Stomach (tissue), 9 donors: ENCODE data around the gene EFL1. TPM values are rescaled to one million over a fixed set of nuclear protein-coding genes. Genes with fewer than 3 reads are reported as not detected.
A peak's percentile ranks its signal among the peaks of the same experiment; 100 is the strongest.

Experiments used
- DNase-seq, 2 donors: peaks; one replicate each; pipeline versions ENCODE4 v3.0.0 to v3.0.0-alpha.2; 2013 to 2019
- H3K27ac ChIP-seq, 5 donors: fragments of 200-600 bp in 4 of 5; sonication (generic) in 4 of 5; one replicate each; pipeline ENCODE4 v1.5.1; 2013 to 2019; ENCODE audit warnings: mild to moderate bottlenecking in 1 of 5, moderate library complexity in 1 of 5
- H3K27me3 ChIP-seq, 3 donors: fragments of 200-600 bp; sonication (generic); one replicate each; pipeline ENCODE4 v1.5.1; 2017 to 2019; ENCODE audit warnings: mixed run types in 1 of 3
- H3K36me3 ChIP-seq, 4 donors: fragments of 200-600 bp; sonication (generic); 1 replicate in 3 of 4; 2 replicates in 1 of 4; pipeline ENCODE4 v1.5.1; 2016 to 2019
- H3K4me1 ChIP-seq, 4 donors: fragments of 200-600 bp; sonication (generic); one replicate each; pipeline ENCODE4 v1.5.1; 2016 to 2019
- H3K4me3 ChIP-seq, 4 donors: fragments of 200-600 bp; sonication (generic) in 3 of 4; one replicate each; pipeline ENCODE4 v1.5.1; 2016 to 2019; ENCODE audit warnings: mild to moderate bottlenecking in 1 of 4
- H3K9me3 ChIP-seq, 4 donors: fragments of 200-600 bp; sonication (generic); one replicate each; pipeline ENCODE4 v1.5.1; 2016 to 2019
- CTCF ChIP-seq, 7 experiments: fragments of 450-650 bp in 4 of 7; fragments of 200-600 bp in 3 of 7; sonication (generic) in 3 of 7; IDR thresholded peaks; one replicate each; pipeline ENCODE4 v1.5.1; 2016 to 2019; ENCODE audit warnings: antibody characterized with exemption in 7 of 7, control low read depth in 2 of 7, mild to moderate bottlenecking in 1 of 7
- EP300 ChIP-seq: sonication (generic); formaldehyde crosslinking; IDR thresholded peaks from one replicate; pipeline ENCODE4 v1.6.1; 2017; ENCODE audit warnings: antibody characterized with exemption
- POLR2A ChIP-seq, 4 donors: fragments of 450-650 bp; IDR thresholded peaks; one replicate each; pipeline ENCODE4 v1.6.1; 2016; ENCODE audit warnings: antibody characterized with exemption in 4 of 4, control low read depth in 2 of 4, mild to moderate bottlenecking in 1 of 4, moderate library complexity in 1 of 4
- POLR2AphosphoS5 ChIP-seq, 3 donors: sonication (generic); formaldehyde crosslinking; IDR thresholded peaks; one replicate each; pipeline ENCODE4 v1.6.1; 2016; ENCODE audit warnings: antibody characterized with exemption in 3 of 3
- WGBS, 5 donors: extraction: QIAGEN DNeasy Blood & Tissue Kit in 3 of 5; methylation state at CpG; one replicate each; pipeline versions ENCODE4 v1.1.5 to v1.1.7; 2013 to 2018; 5-methylcytosine and 5-hydroxymethylcytosine counted together
- intact Hi-C: fragments of 100-400 bp; cut with DNase I; formaldehyde crosslinking; loops from one replicate; pipeline ENCODE4 v1.15.1; 2023; ENCODE audit warnings: low total_unique reads
- polyA plus RNA-seq, 3 donors: library from polyadenylated mRNA; stranded (reverse); fragments of 200-250 nt; gene quantifications; one replicate each; pipeline ENCODE4 v1.2.3, GENCODE V29; 2013
- total RNA-seq, 5 donors: library from RNA; depleted of rRNA; stranded (reverse); fragments of >200 nt; gene quantifications; one replicate each; pipeline versions ENCODE4 v1.1.0 to v1.2.3, GENCODE V29; 2014 to 2016
- donor health status: healthy with polysubstance abuse.
- donor health status: Bipolar disorder and iron deficiency.
- donor health status: healthy.

EFL1 gene
- total and polyA plus RNA-seq, 8 donors, result 4.6 to 19.8 (median 11.1) TPM

DNA sequence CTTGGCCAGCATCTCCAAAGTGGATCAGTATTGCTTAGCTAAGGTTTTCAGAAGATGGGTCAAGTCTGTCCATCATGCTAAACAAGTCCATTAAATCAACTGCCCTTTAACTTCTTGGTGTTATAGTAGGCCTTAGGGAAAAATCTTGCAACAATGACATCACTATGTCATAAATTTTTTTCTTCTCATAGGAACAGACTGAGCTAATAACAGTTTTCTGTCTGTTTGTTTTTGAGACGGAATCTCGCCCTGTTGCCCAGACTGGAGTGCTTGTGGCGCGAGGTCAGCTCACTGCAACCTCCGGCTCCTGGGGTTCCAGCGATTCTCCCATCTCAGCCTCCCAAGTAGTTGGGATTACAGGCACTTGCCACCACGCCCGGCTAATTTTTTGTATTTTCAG is 94.2 kb downstream of the EFL1 start:
- 96 to 98% (median 97%) methylated on average over 8 of the region's 8 CpGs for WGBS, 5 donors
- H3K9me3 ChIP-seq, result no peaks in the 10 kb centered on the region
- peaks cover 1 to 23% (median 6%) of the 10 kb centered on the region in 4 donors for H3K36me3 ChIP-seq
- no peak overlapping the region for H3K4me3 ChIP-seq
- no peak overlapping the region for H3K27ac ChIP-seq
- H3K4me1 ChIP-seq, result no peaks in the 10 kb centered on the region
- no peak for DNase-seq
- no peaks in the 10 kb centered on the region for H3K27me3 ChIP-seq
- intact Hi-C loops, result no loop called here
- TF ChIP-seq CTCF (IDR thresholded peaks at IDR 0.05) (no peak), EP300 (no peak), POLR2A (IDR thresholded peaks at IDR 0.05) (no peak), POLR2AphosphoS5 (IDR thresholded peaks at IDR 0.05) (no peak)

DNA sequence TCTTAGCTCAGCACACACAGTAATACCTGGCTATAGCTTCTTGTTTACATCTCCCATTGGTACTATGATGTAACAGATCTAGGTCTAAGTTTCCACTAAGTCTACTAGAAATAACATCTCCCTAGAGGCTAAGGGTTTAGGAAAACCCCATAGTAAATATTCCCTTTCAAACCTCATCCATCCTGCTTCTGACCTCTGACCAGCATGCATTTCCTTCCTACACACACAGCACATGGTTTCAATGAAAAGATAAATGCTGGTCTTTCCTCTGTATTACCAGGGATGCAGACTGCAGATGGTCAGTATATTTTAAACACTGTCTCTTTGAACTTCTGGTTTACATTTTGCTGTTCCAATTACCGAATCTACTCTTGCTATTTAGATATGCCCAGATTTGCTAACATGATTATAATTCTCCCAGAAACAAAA is 96.6 kb downstream of the EFL1 start:
- Histone ChIP-seq H3K4me1 (no peaks in the 10 kb centered on the region), H3K36me3 (peaks cover 4 to 46% (median 29%) of the 10 kb centered on the region in 4 donors), H3K4me3 (no peak overlapping the region), H3K9me3 (no peaks in the 10 kb centered on the region), H3K27me3 (no peaks in the 10 kb centered on the region), H3K27ac (no peak overlapping the region)
- peak in 1 of 2 donors; percentile 23 for DNase-seq
- no peak for TF ChIP-seq CTCF (IDR thresholded peaks at IDR 0.05)
- TF ChIP-seq POLR2AphosphoS5 (IDR thresholded peaks at IDR 0.05), result no peak
- TF ChIP-seq EP300, result no peak
- no peak for TF ChIP-seq POLR2A (IDR thresholded peaks at IDR 0.05)
- WGBS, 5 donors, result 33 to 57% (median 52%) methylated on average over 1 of the region's 1 CpG
- intact Hi-C loops, result no loop called here

DNA sequence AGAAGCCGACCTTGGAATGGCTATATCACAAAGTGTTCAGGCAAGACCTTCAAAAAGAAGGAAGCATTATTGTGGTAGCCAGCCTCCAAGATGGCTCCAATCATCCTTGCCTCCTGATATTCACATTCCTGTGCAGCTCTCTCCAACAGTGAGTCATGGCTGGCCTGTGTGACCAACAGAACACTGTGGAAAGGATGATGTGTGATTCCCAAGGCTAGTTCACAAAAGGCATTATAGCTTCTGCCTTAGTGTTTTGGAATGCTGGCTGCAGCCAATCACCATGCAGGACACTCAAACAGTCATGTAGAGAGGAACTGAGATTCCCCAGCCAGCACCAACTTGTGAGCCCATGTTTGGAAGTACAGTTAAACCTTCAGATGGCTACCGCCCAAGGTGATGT is 102.6 kb downstream of the EFL1 start:
- intact Hi-C loops, result no loop called here
- WGBS, 5 donors, result 90 to 98% (median 97%) methylated on average over 2 of the region's 2 CpGs
- H3K4me3 ChIP-seq, result no peak overlapping the region

GRCh38 chr15:82158811-82159210 is 103.7 kb downstream of the EFL1 start:
- H3K36me3 ChIP-seq, result peaks cover 4 to 76% (median 53%) of the 10 kb centered on the region in 4 donors
- H3K27me3 ChIP-seq, result no peaks in the 10 kb centered on the region
- no peak overlapping the region for H3K27ac ChIP-seq
- H3K4me3 ChIP-seq, result no peak overlapping the region
- DNase-seq, result no peak
- TF ChIP-seq POLR2A (IDR thresholded peaks at IDR 0.05) (no peak), POLR2AphosphoS5 (IDR thresholded peaks at IDR 0.05) (no peak)
- 79 to 86% (median 85%) methylated on average over 4 of the region's 4 CpGs for WGBS, 5 donors
- no peaks in the 10 kb centered on the region for H3K4me1 ChIP-seq
- H3K9me3 ChIP-seq, result no peaks in the 10 kb centered on the region
- intact Hi-C loops, result no loop called here

More for the DNA sequence above, 102.6 kb downstream of the EFL1 start:
- Histone ChIP-seq H3K9me3 (no peaks in the 10 kb centered on the region), H3K4me1 (no peaks in the 10 kb centered on the region), H3K36me3 (peaks cover 4 to 72% (median 56%) of the 10 kb centered on the region in 4 donors), H3K27ac (no peak overlapping the region), H3K27me3 (no peaks in the 10 kb centered on the region)
- no peak for TF ChIP-seq POLR2A (IDR thresholded peaks at IDR 0.05)
- no peak for TF ChIP-seq CTCF (IDR thresholded peaks at IDR 0.05)
- TF ChIP-seq POLR2AphosphoS5 (IDR thresholded peaks at IDR 0.05), result no peak
- TF ChIP-seq EP300, result no peak
- DNase-seq, result no peak

GRCh38 chr15:82150645-82151044 is 111.9 kb downstream of the EFL1 start:
- Histone ChIP-seq H3K27ac (no peak overlapping the region), H3K4me3 (no peak overlapping the region), H3K36me3 (peaks cover 0 to 27% (median 20%) of the 10 kb centered on the region in 4 donors), H3K4me1 (peaks cover 0 to 24% (median 4%) of the 10 kb centered on the region in 4 donors), H3K27me3 (no peaks in the 10 kb centered on the region), H3K9me3 (no peaks in the 10 kb centered on the region)
- TF ChIP-seq POLR2A (IDR thresholded peaks at IDR 0.05) (no peak), CTCF (IDR thresholded peaks at IDR 0.05) (no peak), POLR2AphosphoS5 (IDR thresholded peaks at IDR 0.05) (no peak), EP300 (no peak)
- no peak for DNase-seq
- WGBS, 5 donors, result 30 to 74% (median 58%) methylated on average over 1 of the region's 1 CpG
- intact Hi-C loops, result no loop called here
